Suppressor macrophage treated with lipopolysaccharide for 4 hours (primary cell): ENCODE data around the gene SAMD3.
"Not testable (repeated sequence)": the region's sequence is repeated elsewhere in the genome, so short reads cannot be mapped to it uniquely, and the experiment has no call there.

ENCODE experiments used
- DNase-seq: peaks from one replicate; pipeline ENCODE4 v3.0.0-alpha.2; 2020

SAMD3 gene

GRCh38 chr6:130173377-130174004 lies 49.3 kb downstream of the SAMD3 start:
- not testable (repeated sequence) for DNase-seq

DNA sequence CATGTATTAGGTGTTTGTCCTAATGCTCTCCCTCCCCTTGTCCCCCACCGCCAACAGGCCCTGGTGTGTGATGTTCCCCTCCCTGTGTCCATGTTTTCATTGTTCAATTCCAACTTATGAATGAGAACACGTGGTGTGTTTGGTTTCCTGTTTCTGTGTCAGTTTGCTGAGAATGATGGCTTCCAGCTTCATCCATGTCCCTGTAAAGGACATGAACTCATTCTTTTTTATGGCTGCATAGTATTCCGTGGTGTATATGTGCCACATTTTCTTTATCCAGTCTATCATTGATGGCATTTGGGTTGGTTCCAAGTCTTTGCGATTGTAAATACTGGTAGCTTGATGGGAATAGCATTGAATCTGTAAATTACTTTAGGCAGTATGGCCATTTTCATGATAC lies 52.6 kb downstream of the SAMD3 start:
- not testable (repeated sequence) for DNase-seq

DNA sequence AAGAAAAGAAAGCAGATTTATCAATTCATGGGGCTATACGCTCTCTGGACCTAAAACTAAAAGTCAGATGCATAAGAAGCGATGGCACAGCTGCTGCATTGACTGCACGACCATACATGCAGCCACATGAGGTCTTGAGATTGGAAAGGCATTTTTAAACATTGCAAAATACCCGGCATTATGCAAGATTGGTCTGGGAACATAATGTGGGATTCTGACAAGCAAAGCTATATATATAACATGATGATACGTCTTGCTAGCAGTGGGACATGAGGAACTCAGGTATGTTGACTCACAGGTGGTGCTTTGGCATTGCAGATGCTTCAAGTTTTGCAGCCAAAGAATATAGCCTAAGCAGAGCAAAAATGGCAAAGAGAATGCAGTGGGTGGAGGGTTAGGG lies 55.1 kb downstream of the SAMD3 start:
- no peak for DNase-seq

- DNase-seq, result no peak
These were observed 58.5 kb downstream of the SAMD3 start for GRCh38 chr6:130164251-130164650.

- DNase-seq, result no peak
These were observed 59.5 kb downstream of the SAMD3 start for GRCh38 chr6:130163266-130163665.

DNA sequence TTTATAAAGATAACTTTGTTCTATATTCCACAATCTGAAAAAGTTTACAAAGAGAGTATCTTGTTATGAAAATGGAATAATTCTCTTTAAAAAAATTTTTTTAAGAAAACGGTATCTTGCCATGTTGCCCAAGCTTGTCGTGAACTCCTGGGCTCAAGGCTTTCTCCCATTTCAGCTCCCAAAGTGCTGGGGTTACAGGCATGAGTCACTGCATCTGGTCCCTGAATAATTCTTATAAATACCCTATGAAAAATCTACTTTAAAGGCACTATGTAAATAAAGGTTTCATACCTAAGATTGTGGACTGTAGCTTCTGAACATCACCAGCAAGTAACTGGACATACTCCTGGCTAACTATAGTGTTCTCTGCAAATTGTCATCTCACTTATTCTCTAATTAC lies 60.3 kb downstream of the SAMD3 start:
- no peak for DNase-seq

GRCh38 chr6:130161683-130162404 lies 60.9 kb downstream of the SAMD3 start:
- DNase-seq, result no peak

DNA sequence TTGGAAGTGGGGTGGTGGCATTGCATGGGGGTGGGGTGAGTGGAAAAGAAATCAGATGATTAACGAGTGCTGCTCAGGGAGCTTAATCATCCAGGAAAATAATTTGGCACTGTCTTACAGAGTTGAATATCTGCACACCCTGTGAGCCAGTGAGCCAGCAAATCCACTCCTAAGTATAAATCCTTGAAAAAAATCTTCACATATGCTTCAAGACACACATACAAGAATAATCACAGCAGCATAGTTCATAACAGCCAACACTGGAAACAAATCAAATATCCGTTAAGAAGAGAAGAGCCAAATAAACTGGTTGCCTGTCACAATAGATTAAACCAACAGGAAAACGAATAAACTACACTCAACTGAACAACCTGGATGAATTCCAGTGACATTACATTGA lies 62.8 kb downstream of the SAMD3 start:
- DNase-seq, result no peak

- DNase-seq, result no peak
These were observed 64.2 kb downstream of the SAMD3 start for GRCh38 chr6:130158548-130158947.

DNA sequence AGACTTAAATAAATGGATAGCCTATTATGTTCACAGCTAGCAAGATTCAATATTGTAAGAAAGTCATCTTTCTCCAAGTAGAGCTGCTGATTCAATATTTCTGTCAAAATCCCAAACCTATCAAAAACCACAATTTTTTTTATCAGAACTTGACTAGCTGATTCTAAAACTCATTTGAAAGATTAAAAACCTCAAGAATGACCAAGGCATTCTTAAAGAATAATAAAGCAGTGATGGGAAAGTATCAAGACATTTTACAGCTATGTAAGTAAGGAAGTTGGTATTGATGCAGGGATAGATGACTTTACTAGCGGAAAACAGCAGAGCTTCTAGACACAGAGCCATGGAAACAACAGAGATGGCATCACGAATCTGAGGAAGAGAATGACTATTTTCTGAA lies 64.7 kb downstream of the SAMD3 start:
- DNase-seq, result no peak

GRCh38 chr6:130156908-130157307 lies 65.8 kb downstream of the SAMD3 start:
- no peak for DNase-seq

GRCh38 chr6:130152908-130153510 lies 69.7 kb downstream of the SAMD3 start:
- no peak for DNase-seq

DNA sequence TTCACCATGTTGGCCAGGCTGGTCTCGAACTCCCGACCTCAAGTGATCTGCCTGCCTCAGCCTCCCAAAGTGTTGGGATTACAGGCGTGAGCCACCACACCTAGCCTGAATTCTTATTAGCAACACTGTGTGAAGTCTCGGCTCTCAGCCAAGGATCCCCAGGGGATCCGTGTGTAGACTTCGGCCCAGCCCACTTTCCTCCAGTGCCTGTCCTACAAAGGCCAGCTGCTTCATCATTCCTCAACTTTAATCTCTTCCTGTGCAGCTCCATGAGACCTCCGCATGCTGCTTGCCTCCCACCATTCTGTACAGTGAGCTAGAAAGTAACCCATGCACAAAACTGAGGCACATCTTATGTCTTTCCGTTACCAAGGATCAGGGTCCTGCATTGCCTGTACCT lies 71.8 kb downstream of the SAMD3 start:
- no peak for DNase-seq

DNA sequence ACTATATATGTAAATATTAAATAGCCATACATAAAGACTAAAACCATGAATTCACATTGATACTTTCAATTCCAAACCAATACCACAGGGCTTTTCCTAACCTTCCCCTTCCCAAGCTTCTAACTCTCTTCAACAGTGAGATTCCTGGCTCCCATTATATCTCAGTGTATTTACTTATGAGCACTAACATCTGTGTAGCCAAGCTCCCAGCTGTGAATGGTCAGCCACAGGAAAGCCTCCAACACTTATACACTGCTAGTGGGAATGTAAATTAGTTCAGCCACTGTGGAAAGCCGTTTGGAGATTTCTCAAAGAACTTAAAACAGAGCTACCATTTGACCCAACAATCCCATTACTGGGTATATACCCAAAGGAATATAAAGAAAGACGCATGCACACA lies 73.7 kb downstream of the SAMD3 start:
- DNase-seq, result not testable (repeated sequence)

GRCh38 chr6:130148181-130148580 lies 74.6 kb downstream of the SAMD3 start:
- DNase-seq, result peak; percentile 3

DNA sequence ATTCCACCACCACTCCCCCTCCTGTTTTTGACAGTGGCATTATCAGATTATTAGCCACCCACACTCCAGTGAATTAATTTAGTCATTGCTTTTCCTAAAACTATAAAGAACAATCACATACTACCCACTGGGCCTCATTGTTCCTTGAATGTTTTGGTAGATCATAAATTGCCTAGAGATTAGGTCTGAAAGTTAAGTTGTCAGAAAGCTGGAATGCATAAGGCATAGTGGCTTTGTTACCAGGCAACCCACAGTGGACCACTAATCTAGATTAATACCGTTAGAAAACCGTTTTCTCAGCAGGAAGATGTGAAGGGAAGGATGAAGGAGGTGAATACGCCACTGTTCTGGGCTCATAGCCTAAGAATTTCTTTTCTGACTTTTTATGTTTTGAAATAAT lies 75.6 kb downstream of the SAMD3 start:
- no peak for DNase-seq

DNA sequence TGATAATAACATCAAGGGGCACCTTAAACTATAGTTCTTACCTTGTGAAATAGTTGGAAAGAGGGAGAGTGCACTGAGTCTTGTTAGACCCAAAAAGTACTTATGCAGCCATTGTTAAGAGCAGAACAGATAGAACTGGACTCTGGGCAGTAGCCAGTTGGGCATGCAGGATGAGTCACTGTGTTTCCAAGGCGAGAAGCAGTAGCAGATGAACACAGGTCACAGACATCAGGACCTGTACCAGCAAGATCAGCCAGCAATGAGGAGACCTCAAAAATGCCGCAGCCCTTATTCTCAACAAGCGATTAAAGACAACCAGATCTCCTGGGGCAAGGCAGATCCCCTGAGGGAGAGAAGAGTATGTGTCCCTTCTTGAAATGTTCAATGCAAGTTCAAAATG lies 79.0 kb downstream of the SAMD3 start:
- DNase-seq, result no peak

GRCh38 chr6:130140084-130140483 lies 82.7 kb downstream of the SAMD3 start:
- peak; percentile 30 for DNase-seq

DNA sequence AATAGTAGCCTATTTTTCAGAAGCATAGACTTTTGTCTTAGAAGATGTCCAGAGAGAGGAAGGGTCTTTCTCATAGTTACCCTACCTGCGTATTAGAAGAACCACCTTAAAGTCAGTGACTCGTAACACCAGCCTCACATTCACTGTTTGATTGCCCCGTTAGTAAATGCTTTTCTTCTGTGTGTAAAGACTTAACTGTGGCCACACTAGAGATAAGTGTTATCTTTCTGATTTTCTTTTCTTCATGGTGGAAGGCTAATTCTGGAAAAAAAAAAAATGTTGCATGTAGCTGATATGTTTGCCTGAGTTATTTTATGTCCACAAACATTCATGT lies 83.9 kb downstream of the SAMD3 start:
- DNase-seq, result no peak

DNA sequence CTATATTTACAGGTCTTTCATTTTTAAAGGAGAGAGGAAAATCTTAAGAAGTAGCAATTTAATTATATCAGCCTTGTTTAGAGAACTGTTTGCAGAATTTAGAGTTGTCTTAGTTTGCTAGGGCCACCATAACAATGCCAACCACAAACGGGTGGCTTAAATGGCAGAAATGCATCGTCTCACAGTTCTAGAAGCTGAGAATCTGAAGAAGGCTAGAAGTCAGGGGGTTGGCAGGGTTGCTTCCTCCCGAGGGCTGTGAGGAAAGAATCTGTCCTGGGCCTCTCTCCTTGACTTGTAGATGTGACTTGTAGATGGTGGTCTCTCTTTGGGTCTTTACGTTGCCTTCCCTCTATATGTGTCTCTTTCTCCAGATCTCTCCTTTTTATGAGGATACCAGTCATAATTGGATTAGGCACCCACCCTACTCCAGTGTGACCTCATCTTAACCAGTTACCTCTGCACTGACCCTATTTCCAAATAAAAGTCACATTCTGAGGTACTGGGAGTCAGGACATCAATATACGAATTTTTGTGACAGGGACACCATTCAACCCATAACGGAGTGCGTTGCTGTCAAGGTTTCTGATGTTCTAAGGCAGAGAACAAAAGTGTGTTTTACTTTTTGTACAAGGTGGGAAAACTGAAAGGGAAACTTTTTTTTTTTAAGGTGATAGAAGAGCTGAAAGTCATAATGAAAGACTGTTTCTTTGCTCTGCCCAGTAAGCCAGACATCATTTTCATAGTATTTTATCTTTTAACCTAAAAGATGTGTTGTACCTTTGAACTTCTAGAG lies 84.4 kb downstream of the SAMD3 start:
- DNase-seq, result no peak

- DNase-seq, result no peak
These were observed 86.0 kb downstream of the SAMD3 start for GRCh38 chr6:130136798-130137197.

DNA sequence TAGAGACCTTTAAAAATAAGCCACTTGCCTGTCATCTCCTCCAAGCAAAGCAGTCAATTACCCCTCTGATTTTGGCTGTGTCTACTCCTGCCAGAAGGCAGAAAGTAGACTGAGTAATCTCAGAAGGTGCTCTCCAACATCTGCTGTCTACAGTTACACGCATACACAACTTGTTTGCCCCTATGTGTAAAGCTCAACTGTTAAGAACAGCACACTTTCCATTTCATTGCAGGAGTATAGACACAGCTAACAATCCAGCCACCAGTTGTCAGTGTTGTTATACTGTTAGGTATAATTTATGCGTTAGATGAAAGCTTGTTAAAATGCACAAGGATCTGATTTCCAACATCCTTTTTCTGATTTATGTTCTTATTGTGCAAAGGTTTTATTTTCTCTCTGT lies 88.2 kb downstream of the SAMD3 start:
- DNase-seq, result no peak

- DNase-seq, result no peak
These were observed 90.5 kb downstream of the SAMD3 start for GRCh38 chr6:130132286-130132701.

DNA sequence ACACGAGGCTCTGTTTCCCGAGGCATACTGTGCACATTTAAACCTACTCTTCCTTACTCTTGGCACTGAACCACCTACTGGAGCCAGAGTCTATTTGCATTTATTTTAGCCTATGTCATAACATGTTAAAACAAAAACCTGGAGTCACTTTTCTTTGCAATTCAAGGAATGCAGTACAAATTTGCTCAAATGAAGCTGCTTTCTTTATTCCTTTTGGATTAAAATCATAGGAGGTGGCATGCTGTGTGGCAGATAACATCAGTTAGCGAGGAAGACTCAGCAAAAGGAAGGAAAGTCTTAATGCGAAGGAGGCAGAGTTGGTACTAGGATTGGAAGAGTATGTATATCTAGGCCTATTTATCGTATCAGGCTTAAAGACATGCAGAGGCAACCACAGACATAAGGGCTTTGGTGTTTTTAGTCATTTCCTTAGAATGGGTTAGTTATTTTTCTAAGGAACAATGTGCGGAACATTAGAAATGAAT lies 92.9 kb downstream of the SAMD3 start:
- DNase-seq, result no peak
